GM12878 (cell line): Measurements from ENCODE around the gene CAPN14. TPM values are rescaled to one million over a fixed set of nuclear protein-coding genes. Genes with fewer than 3 reads are reported as not detected.

Source experiments
- ATAC-seq: fragments of 200-7000 bp; cut with Tn5 transposase; 3 replicates; pipeline ENCODE4 v1.9.1; 2020; ENCODE audit warnings: mild to moderate bottlenecking, moderate library complexity
- BruUV-seq: library from RNA; stranded (reverse); fragments of 400-500 nt; replicated peaks from 2 replicates; lab custom pipeline; 2021; lab: Mats Ljungman, UMichigan
- CTCF ChIA-PET: fragments of 300-600 bp; sonication (Branson Sonifier 250); formaldehyde crosslinking; extraction: SDS; loops from one replicate; lab custom pipeline; 2021; ENCODE audit warnings: inconsistent platforms; lab: Yijun Ruan, JAX
- POLR2A ChIA-PET: fragments of 350-600 bp; formaldehyde crosslinking; extraction: SDS; loops from one replicate; lab custom pipeline; 2021; ENCODE audit warnings: inconsistent platforms; lab: Charles Lee
- RAD21 ChIA-PET: fragments of 300-600 bp; sonication (Branson Sonifier 250); formaldehyde crosslinking; loops from one replicate; lab custom pipeline; 2023; ENCODE audit warnings: antibody characterized with exemption; ENCODE audit not compliant: unreplicated experiment; lab: Charles Lee
- SMC1A ChIA-PET: fragments of 300-600 bp; sonication (Branson Sonifier 250); formaldehyde crosslinking; loops from one replicate; lab custom pipeline; 2023; ENCODE audit not compliant: unreplicated experiment, uncharacterized antibody; lab: Charles Lee
- DNase-seq: peaks from one replicate; pipeline ENCODE4 v3.0.0-alpha.2; 2011; ENCODE audit warnings: low read depth, low spot score
- FAIRE-seq: peaks from 3 replicates; lab custom pipeline; 2011; peaks lifted over from hg19 to GRCh38; lab: Jason Lieb, UNC
- H2AFZ ChIP-seq: 2 replicates; pipeline ENCODE4 v1.6.0; 2011; ENCODE audit warnings: low read depth, low read length, control low read depth; ENCODE audit not compliant: control insufficient read depth
- H3K27ac ChIP-seq: 2 replicates; pipeline ENCODE4 v1.5.1; 2011; ENCODE audit warnings: control low read depth; ENCODE audit not compliant: control insufficient read depth, insufficient read depth
- H3K27me3 ChIP-seq, 2 experiments: replicated peaks in 1 of 2; 2 replicates each; pipeline versions ENCODE4 v1.6.0 to v1.6.1; 2011; ENCODE audit warnings: low read length in 1 of 2; ENCODE audit not compliant: control insufficient read depth in 2 of 2, insufficient read depth in 2 of 2
- H3K36me3 ChIP-seq, 2 experiments: 2 replicates each; pipeline ENCODE4 v1.5.1; 2011; ENCODE audit warnings: low read length in 1 of 2; ENCODE audit not compliant: control insufficient read depth in 2 of 2, insufficient read depth in 2 of 2
- H3K4me1 ChIP-seq: 2 replicates; pipeline ENCODE4 v1.6.1; 2011; ENCODE audit warnings: mild to moderate bottlenecking, low read length, moderate library complexity, mixed read lengths; ENCODE audit not compliant: control insufficient read depth, insufficient read depth
- H3K4me2 ChIP-seq: 2 replicates; pipeline ENCODE4 v1.6.0; 2011; ENCODE audit warnings: control low read depth; ENCODE audit not compliant: control insufficient read depth, insufficient read depth
- H3K4me3 ChIP-seq: fragments of 200-600 bp; sonication (generic); 2 replicates; pipeline ENCODE4 v1.5.1; 2016
- H3K79me2 ChIP-seq: 2 replicates; pipeline ENCODE4 v1.6.0; 2011; ENCODE audit warnings: low read length; ENCODE audit not compliant: control insufficient read depth, insufficient read depth
- H3K9ac ChIP-seq: 2 replicates; pipeline ENCODE4 v1.8.0; 2011; ENCODE audit warnings: low read length, control low read depth, mixed read lengths; ENCODE audit not compliant: control insufficient read depth, insufficient read depth
- H3K9me3 ChIP-seq: replicated peaks from 3 replicates; pipeline ENCODE4 v1.5.1; 2011; ENCODE audit warnings: mild to moderate bottlenecking, low read length; ENCODE audit not compliant: control insufficient read depth, insufficient read depth
- H4K20me1 ChIP-seq: 2 replicates; pipeline ENCODE4 v1.6.0; 2011; ENCODE audit not compliant: control insufficient read depth, insufficient read depth
- CBFB ChIP-seq: IDR thresholded peaks from 2 replicates; pipeline ENCODE4 v1.6.1; 2016; ENCODE audit warnings: antibody characterized with exemption, low read depth
- NRF1 ChIP-seq: conservative IDR thresholded peaks from 2 replicates; pipeline ENCODE4 v1.6.1; 2011; ENCODE audit warnings: mild to moderate bottlenecking, low read depth, low read length, improper control_type of control experiment
- PKNOX1 ChIP-seq: fragments of 450-650 bp; IDR thresholded peaks from 2 replicates; pipeline ENCODE4 v1.6.1; 2016; ENCODE audit warnings: mild to moderate bottlenecking
- RAD21 ChIP-seq: IDR thresholded peaks from 2 replicates; pipeline ENCODE4 v1.6.1; 2011; ENCODE audit warnings: mild to moderate bottlenecking, low read depth, low read length, moderate library complexity; ENCODE audit not compliant: insufficient read depth
- SMAD5 ChIP-seq: IDR thresholded peaks from 2 replicates; pipeline ENCODE4 v1.6.1; 2016; ENCODE audit warnings: antibody characterized with exemption, low read depth
- TCF7 ChIP-seq: IDR thresholded peaks from 2 replicates; pipeline ENCODE4 v1.6.1; 2014; ENCODE audit warnings: antibody characterized with exemption, borderline replicate concordance
- USF2 ChIP-seq: IDR thresholded peaks from 2 replicates; pipeline ENCODE4 v1.6.1; 2011; ENCODE audit warnings: low read depth, low read length, improper control_type of control experiment, borderline replicate concordance
- YBX1 ChIP-seq: fragments of 450-650 bp; IDR thresholded peaks from 2 replicates; pipeline ENCODE4 v1.6.1; 2016; ENCODE audit warnings: antibody characterized with exemption
- WGBS: methylation state at CpG from one replicate; pipeline ENCODE4 v1.1.6; 2016; ENCODE audit warnings: low lambda C conversion rate; ENCODE audit not compliant: insufficient replicate concordance, insufficient coverage; ENCODE audit errors: missing lambda C conversion rate; 5-methylcytosine and 5-hydroxymethylcytosine counted together
- in situ Hi-C: fragments of 300-500 bp; cut with MboI; formaldehyde crosslinking; loops from 9 replicates; pipeline ENCODE4 v1.14.3; 2018; ENCODE audit warnings: mixed read lengths
- intact Hi-C: fragments of 100-400 bp; cut with micrococcal nuclease; formaldehyde crosslinking; loops from one replicate; pipeline ENCODE4 v1.14.2; 2022; ENCODE audit not compliant: unreplicated experiment
- polyA plus RNA-seq, 11 experiments: library from polyadenylated mRNA; depleted of rRNA in 4 of 11; unstranded in 6 of 11; stranded (reverse) in 5 of 11; fragments of >200 nt; fragmentation: Nextera tagmentation in 4 of 11; fragmentation: Illumina TruSeq in 1 of 11; extraction: Ambion mirVana in 4 of 11; extraction: Trizol in 1 of 11; gene quantifications; 1 replicate in 1 of 11; 2 replicates in 10 of 11; pipeline versions ENCODE4 v1.2.1 to v1.2.3, GENCODE V29; 2011 to 2016; ENCODE audit warnings: inconsistent platforms in 2 of 11, missing spikeins in 2 of 11, low read depth in 1 of 11
- total RNA-seq, 4 experiments: library from RNA; depleted of rRNA in 3 of 4; stranded (reverse); fragments of >200 nt in 3 of 4; fragmentation: Illumina TruSeq in 1 of 4; extraction: Trizol in 1 of 4; gene quantifications; 2 replicates each; pipeline versions ENCODE4 v1.2.1 to v1.2.3, GENCODE V29; 2013 to 2021

CAPN14 gene
- total and polyA plus RNA-seq, 10 of the 15 experiments (the other 5 are each of a cell fraction or from before 2014, with no cell fraction given): 0.08 to 1.5 (median 1.1) TPM

GRCh38 chr2:31239593-31240177 is 22.4 kb upstream of the CAPN14 start:
- H2AFZ ChIP-seq: no peak overlapping the region
- SMC1A ChIA-PET: interaction anchor here (1.6 kb wide), 1 partner anchor 14 kb away, joined by 4 read pairs; no protein-coding TSS in a partner anchor
- peaks cover 8% of the 10 kb centered on the region for H3K4me1 ChIP-seq
- WGBS: 48% methylated on average over 22 of the region's 22 CpGs
- no peak overlapping the region for H3K4me2 ChIP-seq
- H3K27ac ChIP-seq: no peak overlapping the region
- POLR2A ChIA-PET: no interaction called here
- RAD21 ChIA-PET: no interaction called here
- H3K36me3 ChIP-seq: no peaks in the 10 kb centered on the region
- intact Hi-C loops: no loop called here
- no peak for DNase-seq
- no peaks in the 10 kb centered on the region for H3K9me3 ChIP-seq
- no peak for TF ChIP-seq CBFB
- TF ChIP-seq SMAD5: no peak
- TF ChIP-seq PKNOX1: no peak
- no peak for TF ChIP-seq YBX1
- no peak for TF ChIP-seq RAD21
- TF ChIP-seq USF2: no peak
- no peak for TF ChIP-seq NRF1
- TF ChIP-seq TCF7: no peak
- no peak overlapping the region for H3K9ac ChIP-seq
- no peak for FAIRE-seq
- CTCF ChIA-PET: interaction anchor here (1.1 kb wide), 1 partner anchor 91 kb away, joined by 3 read pairs; no protein-coding TSS in a partner anchor
- ATAC-seq: no peak
- no peaks in the 10 kb centered on the region for H4K20me1 ChIP-seq
- no peaks in the 10 kb centered on the region for H3K27me3 ChIP-seq
- H3K4me3 ChIP-seq: no peak overlapping the region
- no peaks in the 10 kb centered on the region for H3K79me2 ChIP-seq
- no TSS peak for BruUV-seq
- in situ Hi-C loops: no loop called here
